ENCODE measurements around the gene SCUBE2. TPM values are rescaled to one million over a fixed set of nuclear protein-coding genes. Genes with fewer than 3 reads are reported as not detected.

Gene SCUBE2
- total and polyA plus RNA-seq, 2 donors (not counting 3 experiments of a cell fraction or from before 2014, with no cell fraction given), result 0.55 to 3.5 TPM

- intact Hi-C loops (cut with micrococcal nuclease) (no loop called here), dilution Hi-C loops (cut with MboI; ENCODE audit: extremely low pct_ligation_motif_present, low sequenced_read_pairs) (no loop called here)
- no peaks in the 10 kb centered on the region for H4K20me1 ChIP-seq (replicated peaks; ENCODE audit: control insufficient read depth, extremely low read depth, insufficient read depth, low read length)
- no peak overlapping the region for H3K9ac ChIP-seq (replicated peaks; ENCODE audit: extremely low read depth, insufficient read depth, low read length)
- ChIA-PET POLR2A (no interaction called here), CTCF (interaction anchor here (1.1 kb wide), 1 partner anchor 424 kb away, joined by 3 read pairs; no protein-coding TSS in a partner anchor)
- no peaks in the 10 kb centered on the region for H3K9me3 ChIP-seq (replicated peaks; ENCODE audit: control insufficient read depth, insufficient read depth, low read length)
- H2AFZ ChIP-seq (ENCODE audit: low read depth, low read length), result no peak overlapping the region
- no peaks in the 10 kb centered on the region for H3K36me3 ChIP-seq (ENCODE audit: control insufficient read depth in 2 of 2, extremely low read depth in 1 of 2, insufficient read depth in 2 of 2, low read length in 2 of 2)
- no peak overlapping the region for H3K4me2 ChIP-seq (ENCODE audit: insufficient read depth, low read length)
- TF ChIP-seq, protein P1, sequence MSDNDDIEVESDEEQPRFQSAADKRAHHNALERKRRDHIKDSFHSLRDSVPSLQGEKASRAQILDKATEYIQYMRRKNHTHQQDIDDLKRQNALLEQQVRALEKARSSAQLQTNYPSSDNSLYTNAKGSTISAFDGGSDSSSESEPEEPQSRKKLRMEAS (IDR thresholded peaks at IDR 0.05; ENCODE audit: insufficient read depth, insufficient read length), result no peak
- H3K4me1 ChIP-seq (ENCODE audit: control insufficient read depth, extremely low read depth, insufficient read depth, low read length), result no peaks in the 10 kb centered on the region
- DNase-seq (ENCODE audit: low read depth, low spot score), result no peak
- no peaks in the 10 kb centered on the region for H3K79me2 ChIP-seq (ENCODE audit: control insufficient read depth, insufficient read depth, low read length)
- peaks cover 4% of the 10 kb centered on the region in 2 experiments for H3K27me3 ChIP-seq (ENCODE audit: control insufficient read depth in 2 of 2, insufficient read depth in 2 of 2, low read length in 2 of 2)
- no TSS peak for BruUV-seq (replicated peaks)
- H3K9me1 ChIP-seq (replicated peaks; ENCODE audit: control insufficient read depth, extremely low read depth, insufficient read depth, low read length), result no peaks in the 10 kb centered on the region
- H3K27ac ChIP-seq (ENCODE audit: insufficient read depth, low read depth, low read length), result no peak overlapping the region
- H3K4me3 ChIP-seq (replicated peaks in 1 of 3; ENCODE audit: insufficient read depth in 1 of 3, low read depth in 1 of 3, low read length in 3 of 3), result no peak overlapping the region
- FAIRE-seq, result no peak
Measured at GRCh38 chr11:9082575-9082974, 8.8 kb downstream of the SCUBE2 start.

DNA sequence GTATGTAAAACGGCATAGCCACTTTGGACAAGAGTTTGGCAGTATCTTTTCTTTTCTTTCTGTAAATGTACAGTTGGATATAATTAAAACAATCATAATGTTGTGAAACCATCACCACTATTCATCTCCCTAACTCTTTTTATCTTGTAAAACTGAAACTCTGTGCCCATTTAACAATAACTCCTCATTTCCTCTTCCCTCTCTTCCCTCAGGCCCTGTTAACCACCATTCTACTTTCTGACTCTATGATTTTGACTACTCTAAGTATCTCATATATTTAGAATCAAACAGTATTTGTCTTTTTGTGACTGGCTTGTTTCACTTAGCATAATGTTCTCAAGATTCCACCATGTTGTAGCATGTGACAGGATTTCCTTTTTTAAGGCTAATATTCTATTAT is 10.2 kb downstream of the SCUBE2 start:
- POLR2A ChIA-PET, result no interaction called here
- Histone ChIP-seq H3K27me3 (ENCODE audit: control insufficient read depth in 2 of 2, insufficient read depth in 2 of 2, low read length in 2 of 2) (peaks cover 2 to 9% of the 10 kb centered on the region in 2 experiments), H3K9me1 (replicated peaks; ENCODE audit: control insufficient read depth, extremely low read depth, insufficient read depth, low read length) (no peaks in the 10 kb centered on the region), H3K9me3 (replicated peaks; ENCODE audit: control insufficient read depth, insufficient read depth, low read length) (no peaks in the 10 kb centered on the region), H3K4me2 (ENCODE audit: insufficient read depth, low read length) (no peak overlapping the region), H3K27ac (ENCODE audit: insufficient read depth, low read depth, low read length) (no peak overlapping the region), H4K20me1 (replicated peaks; ENCODE audit: control insufficient read depth, extremely low read depth, insufficient read depth, low read length) (no peaks in the 10 kb centered on the region), H3K36me3 (ENCODE audit: control insufficient read depth in 2 of 2, extremely low read depth in 1 of 2, insufficient read depth in 2 of 2, low read length in 2 of 2) (no peaks in the 10 kb centered on the region), H3K79me2 (ENCODE audit: control insufficient read depth, insufficient read depth, low read length) (no peaks in the 10 kb centered on the region), H3K4me1 (ENCODE audit: control insufficient read depth, extremely low read depth, insufficient read depth, low read length) (no peaks in the 10 kb centered on the region), H2AFZ (ENCODE audit: low read depth, low read length) (no peak overlapping the region), H3K4me3 (replicated peaks in 1 of 3; ENCODE audit: insufficient read depth in 1 of 3, low read depth in 1 of 3, low read length in 3 of 3) (no peak overlapping the region), H3K9ac (replicated peaks; ENCODE audit: extremely low read depth, insufficient read depth, low read length) (no peak overlapping the region)
- dilution Hi-C loops (cut with MboI; ENCODE audit: extremely low pct_ligation_motif_present, low sequenced_read_pairs) (no loop called here), intact Hi-C loops (cut with micrococcal nuclease) (no loop called here)
- BruUV-seq (replicated peaks), result no TSS peak
- DNase-seq (ENCODE audit: low read depth, low spot score), result no peak
- TF ChIP-seq JUN (IDR thresholded peaks at IDR 0.05; ENCODE audit: borderline replicate concordance, insufficient read depth, insufficient read length, low read depth) (no peak), CTCF (IDR thresholded peaks at IDR 0.05; ENCODE audit: extremely low read depth in 1 of 2, insufficient read depth in 1 of 2, low read depth in 1 of 2, low read length in 2 of 2) (no peak), POLR2A (IDR thresholded peaks at IDR 0.05; ENCODE audit: low read depth, low read length) (no peak)
- FAIRE-seq, result no peak
- CTCF ChIA-PET, result interaction anchor here (1.1 kb wide), 1 partner anchor 426 kb away, joined by 3 read pairs; no protein-coding TSS in a partner anchor
